ENCODE data around the gene DMAP1. TPM values are rescaled to one million over a fixed set of nuclear protein-coding genes. Genes with fewer than 3 reads are reported as not detected.

DMAP1 gene, protein sequence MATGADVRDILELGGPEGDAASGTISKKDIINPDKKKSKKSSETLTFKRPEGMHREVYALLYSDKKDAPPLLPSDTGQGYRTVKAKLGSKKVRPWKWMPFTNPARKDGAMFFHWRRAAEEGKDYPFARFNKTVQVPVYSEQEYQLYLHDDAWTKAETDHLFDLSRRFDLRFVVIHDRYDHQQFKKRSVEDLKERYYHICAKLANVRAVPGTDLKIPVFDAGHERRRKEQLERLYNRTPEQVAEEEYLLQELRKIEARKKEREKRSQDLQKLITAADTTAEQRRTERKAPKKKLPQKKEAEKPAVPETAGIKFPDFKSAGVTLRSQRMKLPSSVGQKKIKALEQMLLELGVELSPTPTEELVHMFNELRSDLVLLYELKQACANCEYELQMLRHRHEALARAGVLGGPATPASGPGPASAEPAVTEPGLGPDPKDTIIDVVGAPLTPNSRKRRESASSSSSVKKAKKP
- total RNA-seq (2014; rRNA removed; shearing (Covaris generic)), result 27.5 and 39.8 TPM in 2 replicates

DNA sequence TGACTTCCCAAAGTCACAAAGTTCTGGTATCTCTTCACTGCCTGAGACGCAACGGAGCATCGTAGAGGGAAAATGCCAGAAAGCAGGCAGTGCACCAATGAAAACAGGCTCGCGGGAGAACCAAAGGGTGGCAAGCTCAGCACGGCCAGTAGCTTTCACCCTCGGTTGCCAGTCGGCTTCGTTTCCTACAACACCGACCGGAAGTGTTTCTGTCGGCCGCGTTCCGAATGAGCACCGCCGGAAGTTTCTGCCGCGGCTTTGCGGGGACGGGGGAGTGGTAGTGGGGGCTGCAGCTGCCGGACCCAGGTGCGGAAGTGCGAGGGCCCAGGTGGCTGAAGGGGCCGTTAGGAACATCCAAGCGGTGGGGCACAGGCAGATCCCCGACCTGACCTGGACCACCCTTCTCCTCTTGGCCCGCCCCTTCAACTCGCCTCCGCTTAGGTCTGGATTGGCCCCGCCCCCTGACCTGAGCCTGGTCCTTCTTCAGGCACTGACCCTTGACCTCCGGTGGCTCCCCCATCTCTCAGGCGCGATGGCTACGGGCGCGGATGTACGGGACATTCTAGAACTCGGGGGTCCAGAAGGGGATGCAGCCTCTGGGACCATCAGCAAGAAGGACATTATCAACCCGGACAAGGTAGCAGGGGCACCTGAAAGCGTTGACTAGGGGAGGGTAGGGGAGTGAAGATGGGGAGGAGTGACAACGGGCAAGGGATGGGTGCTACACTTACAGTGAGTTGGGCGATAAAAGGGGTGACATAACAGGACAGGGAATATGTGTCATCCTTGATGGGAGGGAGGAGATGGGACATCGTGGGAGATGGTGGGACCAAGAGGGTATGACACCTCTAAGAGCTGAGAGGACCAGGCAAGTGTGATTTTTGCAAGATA, at the start of gene DMAP1:
Gene DMAP1 (plus strand): TSS at position 250 of the 891 bp plus-strand sequence. CDS start 283 bp downstream, at position 533.

Small RNAs within 50 kb of the gene (small RNA-seq; reads per million reads assigned to genes)
- not detected for gene AL035417.1

Other genes with a start within 250 kb of the DMAP1 start
- gene DPH2, start 243.5 kb upstream of the DMAP1 start, total RNA-seq (2014; rRNA removed; shearing (Covaris generic)), result 67.6 and 71.5 TPM in 2 replicates
- 152 and 172 TPM in 2 replicates for gene ATP6V0B, start 238.5 kb upstream of the DMAP1 start, total RNA-seq (2014; rRNA removed; shearing (Covaris generic))
- gene B4GALT2, start 234.3 kb upstream of the DMAP1 start, total RNA-seq (2014; rRNA removed; shearing (Covaris generic)), result 76.8 and 82.3 TPM in 2 replicates
- 6.8 and 6.9 TPM in 2 replicates for gene CCDC24, start 221.9 kb upstream of the DMAP1 start, total RNA-seq (2014; rRNA removed; shearing (Covaris generic))
- 15.0 and 17.3 TPM in 2 replicates for gene SLC6A9, start 182.0 kb upstream of the DMAP1 start, total RNA-seq (2014; rRNA removed; shearing (Covaris generic))
- gene KLF17, start 94.7 kb upstream of the DMAP1 start, total RNA-seq (2014; rRNA removed; shearing (Covaris generic)), result 0.21 and 0.34 TPM in 2 replicates
- gene KLF18, start 71.8 kb upstream of the DMAP1 start, total RNA-seq (2014; rRNA removed; shearing (Covaris generic)), result not detected in 2 replicates
- gene ERI3, start 141.8 kb downstream of the DMAP1 start, total RNA-seq (2014; rRNA removed; shearing (Covaris generic)), result 71.8 and 81.3 TPM in 2 replicates
- gene RNF220, start 191.8 kb downstream of the DMAP1 start, total RNA-seq (2014; rRNA removed; shearing (Covaris generic)), result 118 and 133 TPM in 2 replicates

Measured in A375 (cell line).